Epithelial cell of esophagus (primary cell): ENCODE measurements around the gene GNG7.
A peak's percentile ranks its signal among the peaks of the same experiment; 100 is the strongest.
"Not testable (repeated sequence)": the region's sequence is repeated elsewhere in the genome, so short reads cannot be mapped to it uniquely, and the experiment has no call there.

Source experiments
- DNase-seq: peaks from one replicate; pipeline ENCODE4 v3.0.0; 2010; ENCODE audit warnings: low read depth
- H3K4me3 ChIP-seq: 2 replicates; pipeline ENCODE4 v1.5.1; 2011; ENCODE audit warnings: mild to moderate bottlenecking, low read length, control low read depth
- TF ChIP-seq, protein P1 (sequence below): IDR thresholded peaks from 2 replicates; pipeline ENCODE4 v1.5.1; 2011; ENCODE audit warnings: low read depth, mild to moderate bottlenecking, low read length, control low read depth, inconsistent platforms; ENCODE audit not compliant: insufficient read depth; ENCODE audit errors: missing control alignments

GNG7 gene

GRCh38 chr19:2536461-2536860 lies 166.0 kb downstream of the GNG7 start:
- TF ChIP-seq, protein P1, sequence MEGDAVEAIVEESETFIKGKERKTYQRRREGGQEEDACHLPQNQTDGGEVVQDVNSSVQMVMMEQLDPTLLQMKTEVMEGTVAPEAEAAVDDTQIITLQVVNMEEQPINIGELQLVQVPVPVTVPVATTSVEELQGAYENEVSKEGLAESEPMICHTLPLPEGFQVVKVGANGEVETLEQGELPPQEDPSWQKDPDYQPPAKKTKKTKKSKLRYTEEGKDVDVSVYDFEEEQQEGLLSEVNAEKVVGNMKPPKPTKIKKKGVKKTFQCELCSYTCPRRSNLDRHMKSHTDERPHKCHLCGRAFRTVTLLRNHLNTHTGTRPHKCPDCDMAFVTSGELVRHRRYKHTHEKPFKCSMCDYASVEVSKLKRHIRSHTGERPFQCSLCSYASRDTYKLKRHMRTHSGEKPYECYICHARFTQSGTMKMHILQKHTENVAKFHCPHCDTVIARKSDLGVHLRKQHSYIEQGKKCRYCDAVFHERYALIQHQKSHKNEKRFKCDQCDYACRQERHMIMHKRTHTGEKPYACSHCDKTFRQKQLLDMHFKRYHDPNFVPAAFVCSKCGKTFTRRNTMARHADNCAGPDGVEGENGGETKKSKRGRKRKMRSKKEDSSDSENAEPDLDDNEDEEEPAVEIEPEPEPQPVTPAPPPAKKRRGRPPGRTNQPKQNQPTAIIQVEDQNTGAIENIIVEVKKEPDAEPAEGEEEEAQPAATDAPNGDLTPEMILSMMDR = no peak

GRCh38 chr19:2534423-2535013 lies 168.0 kb downstream of the GNG7 start:
- no peak overlapping the region for H3K4me3 ChIP-seq
- TF ChIP-seq, protein P1 = no peak
- DNase-seq = no peak

More at GRCh38 chr19:2536461-2536860, 166.0 kb downstream of the GNG7 start:
- no peak overlapping the region for H3K4me3 ChIP-seq
- DNase-seq = no peak

- no peak for DNase-seq
- TF ChIP-seq, protein P1 = no peak
- no peak overlapping the region for H3K4me3 ChIP-seq
Observed at GRCh38 chr19:2533686-2534422, 168.6 kb downstream of the GNG7 start.

DNA sequence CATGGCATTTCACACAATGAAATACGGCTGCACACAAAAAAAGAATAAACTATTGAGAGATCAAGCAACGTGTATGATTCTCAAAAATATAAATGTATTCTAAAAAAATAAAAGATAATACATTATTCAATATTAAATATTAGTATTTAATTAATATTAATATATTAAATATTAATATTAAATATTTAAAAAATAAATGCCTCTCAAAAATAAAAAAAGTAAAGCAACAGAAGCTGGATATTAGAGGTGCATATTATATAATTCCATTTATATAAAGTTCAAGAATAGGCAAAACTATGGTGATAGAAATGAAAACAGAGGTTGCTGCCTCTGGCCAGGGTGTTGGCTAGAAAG lies 169.4 kb downstream of the GNG7 start:
- TF ChIP-seq, protein P1 = no peak
- no peak for DNase-seq
- no peak overlapping the region for H3K4me3 ChIP-seq

DNA sequence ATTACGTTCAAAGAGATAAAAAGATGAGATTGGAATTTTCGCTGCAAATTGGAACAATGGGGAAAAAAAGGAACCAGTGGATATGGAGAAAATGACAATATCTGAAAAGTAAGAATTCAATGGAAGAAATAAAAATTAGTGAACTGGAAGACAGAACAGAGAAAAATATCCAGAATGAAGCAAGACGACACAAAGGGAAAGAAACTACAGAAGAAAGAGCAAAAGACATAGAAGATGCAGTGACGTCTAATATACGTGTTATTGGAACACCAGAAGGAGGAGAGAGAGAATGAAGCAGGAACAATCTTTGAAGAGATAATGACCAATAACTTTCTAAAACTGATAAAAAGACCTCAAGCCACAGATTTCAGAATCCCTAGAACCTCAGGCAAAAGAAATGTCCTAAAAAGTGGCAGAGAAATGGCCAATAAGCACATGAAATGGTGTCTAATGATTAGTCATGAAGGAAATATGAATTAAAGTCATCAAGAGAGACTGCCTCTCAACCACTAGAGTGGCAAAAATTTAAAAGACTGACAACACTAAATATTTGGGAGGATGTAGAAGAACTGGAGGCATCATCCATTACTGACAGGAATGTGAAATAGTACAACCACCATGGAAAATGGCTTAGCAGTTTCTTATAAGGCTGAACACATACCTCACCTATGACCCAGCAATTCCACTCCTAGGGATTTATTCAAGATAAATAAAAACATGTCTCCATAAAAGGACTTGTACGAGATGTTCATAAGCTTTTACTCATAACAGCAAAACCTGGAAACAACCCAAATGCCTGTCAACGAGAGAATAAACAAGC lies 170.0 kb downstream of the GNG7 start:
- TF ChIP-seq, protein P1 = no peak
- H3K4me3 ChIP-seq = no peak overlapping the region
- DNase-seq = peak; percentile 94

- not testable (repeated sequence) for H3K4me3 ChIP-seq, DNase-seq
Observed at GRCh38 chr19:2529942-2530341, 172.6 kb downstream of the GNG7 start.

- no peak overlapping the region for H3K4me3 ChIP-seq
- DNase-seq = peak; percentile 99
Observed at GRCh38 chr19:2529473-2529918, 173.0 kb downstream of the GNG7 start.

More at GRCh38 chr19:2529473-2529918, 173.0 kb downstream of the GNG7 start:
- TF ChIP-seq, protein P1 = no peak
